Nasal cavity respiratory epithelium epithelial cell of viscerocranial mucosa (primary cell): ENCODE measurements around the gene SLC49A4. TPM values are rescaled to one million over a fixed set of nuclear protein-coding genes. Genes with fewer than 3 reads are reported as not detected.

Experiments used
- total RNA-seq: library from RNA; depleted of rRNA; stranded (reverse); fragments of >200 nt; gene quantifications from 2 replicates; pipeline ENCODE4 v1.2.3, GENCODE V29; 2014

Gene SLC49A4, protein sequence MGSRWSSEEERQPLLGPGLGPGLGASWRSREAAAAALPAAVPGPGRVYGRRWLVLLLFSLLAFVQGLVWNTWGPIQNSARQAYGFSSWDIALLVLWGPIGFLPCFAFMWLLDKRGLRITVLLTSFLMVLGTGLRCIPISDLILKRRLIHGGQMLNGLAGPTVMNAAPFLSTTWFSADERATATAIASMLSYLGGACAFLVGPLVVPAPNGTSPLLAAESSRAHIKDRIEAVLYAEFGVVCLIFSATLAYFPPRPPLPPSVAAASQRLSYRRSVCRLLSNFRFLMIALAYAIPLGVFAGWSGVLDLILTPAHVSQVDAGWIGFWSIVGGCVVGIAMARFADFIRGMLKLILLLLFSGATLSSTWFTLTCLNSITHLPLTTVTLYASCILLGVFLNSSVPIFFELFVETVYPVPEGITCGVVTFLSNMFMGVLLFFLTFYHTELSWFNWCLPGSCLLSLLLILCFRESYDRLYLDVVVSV
- 33.5 and 46.6 TPM in 2 replicates for total RNA-seq

DNA sequence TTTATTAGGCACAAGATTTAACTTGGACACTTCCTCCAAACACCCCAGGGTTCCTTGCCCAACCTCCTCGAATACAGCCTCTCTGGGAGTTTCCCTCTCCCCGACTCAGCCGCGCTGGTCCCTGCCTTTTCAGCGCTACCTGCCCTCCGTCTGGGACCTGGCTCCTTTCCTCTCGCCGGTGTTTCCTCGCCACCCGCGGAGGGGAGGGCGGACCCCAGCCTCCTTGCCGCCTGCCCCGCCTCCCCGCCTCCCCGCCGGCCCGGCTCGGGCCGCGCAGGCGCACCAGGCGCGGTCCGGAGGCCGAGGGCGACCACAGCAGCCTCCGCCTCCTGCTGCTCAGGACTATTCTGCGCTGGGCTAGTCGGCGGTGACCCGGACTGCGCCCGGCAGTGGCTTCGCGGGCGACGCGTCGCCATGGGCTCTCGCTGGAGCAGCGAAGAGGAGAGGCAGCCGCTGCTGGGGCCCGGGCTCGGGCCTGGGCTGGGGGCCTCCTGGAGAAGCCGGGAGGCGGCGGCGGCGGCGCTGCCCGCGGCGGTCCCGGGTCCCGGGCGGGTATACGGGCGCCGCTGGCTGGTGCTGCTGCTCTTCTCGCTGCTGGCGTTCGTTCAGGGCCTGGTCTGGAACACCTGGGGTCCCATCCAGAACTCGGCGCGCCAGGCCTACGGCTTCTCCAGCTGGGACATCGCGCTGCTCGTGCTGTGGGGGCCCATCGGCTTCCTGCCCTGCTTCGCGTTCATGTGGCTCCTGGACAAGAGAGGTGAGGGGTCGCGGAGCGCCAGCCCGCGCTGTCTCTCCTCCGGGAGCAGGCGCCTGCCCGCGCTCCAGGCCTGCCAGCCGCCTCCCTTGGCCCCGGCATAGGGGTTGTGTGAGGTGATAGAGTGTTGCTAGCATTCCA, at the start of gene SLC49A4:
TSS of gene SLC49A4 (plus strand) at position 291 of the 895 bp plus-strand sequence. CDS start at position 415, 124 bp downstream.

DNA sequence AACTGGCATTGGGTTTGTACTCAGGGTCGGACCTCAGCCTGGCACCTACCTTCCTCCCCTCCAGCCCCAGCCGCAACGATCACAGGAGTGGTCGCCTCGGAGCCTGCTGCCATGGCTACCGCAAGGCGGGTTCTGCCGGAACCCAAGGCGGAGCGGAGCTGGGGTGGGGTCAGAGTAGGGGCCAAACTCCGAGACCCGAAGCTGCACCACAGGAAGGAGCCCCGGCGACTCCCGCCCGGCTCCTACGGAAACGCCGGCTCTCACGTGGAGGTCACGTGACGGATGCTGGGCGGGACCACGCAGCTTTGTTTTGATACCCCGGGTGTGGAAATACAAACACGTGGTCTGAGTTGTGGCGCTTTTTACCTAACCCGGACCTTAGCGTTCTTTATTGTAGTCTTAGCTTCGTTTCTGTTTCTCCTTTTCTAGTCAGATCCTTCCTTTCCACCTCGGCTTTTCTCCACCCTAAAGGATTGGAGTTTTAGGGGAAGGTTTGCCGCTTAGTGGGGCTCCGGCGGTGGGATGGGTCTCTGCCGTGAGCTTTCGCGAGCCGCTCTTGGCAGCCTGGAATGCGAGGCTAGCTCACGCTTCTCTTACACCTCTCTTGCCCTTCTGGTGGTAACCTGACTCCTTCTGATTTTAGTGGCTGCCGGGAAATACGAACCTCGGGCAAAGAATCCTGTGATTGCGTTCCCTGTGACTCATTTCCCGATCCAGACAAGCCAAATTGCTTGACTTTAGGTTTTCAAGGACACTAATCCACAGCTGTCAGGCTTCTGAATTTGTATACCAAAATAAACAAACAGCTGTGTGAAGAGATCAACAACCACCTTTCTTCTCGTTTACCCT, 1.1 kb upstream of the SLC49A4 start, which contains the start of gene HSPBAP1:
TSS of gene HSPBAP1 (minus strand) at position 264 of the 849 bp plus-strand sequence. CDS start at position 113, 151 bp downstream.

Other genes with a start within 250 kb of the SLC49A4 start
- gene PARP9, start 230.8 kb upstream of the SLC49A4 start, total RNA-seq = 6.5 and 24.8 TPM in 2 replicates
- 8.2 and 36.9 TPM in 2 replicates for gene DTX3L, start 230.7 kb upstream of the SLC49A4 start, total RNA-seq
- under 0.01 and 0.21 TPM in 2 replicates for gene PARP15, start 217.4 kb upstream of the SLC49A4 start, total RNA-seq
- 17.8 and 67.0 TPM in 2 replicates for gene PARP14, start 114.2 kb upstream of the SLC49A4 start, total RNA-seq
- gene HSPBAP1, start 1.2 kb upstream of the SLC49A4 start, total RNA-seq = 12.5 and 16.4 TPM in 2 replicates
- gene SEMA5B, start 232.7 kb downstream of the SLC49A4 start, total RNA-seq = 0.34 and 3.3 TPM in 2 replicates